IMR-90 (cell line): Measurements from ENCODE around the gene MEIOB. TPM values are rescaled to one million over a fixed set of nuclear protein-coding genes. Genes with fewer than 3 reads are reported as not detected.

Experiments used
- ATAC-seq: fragments of 200-7000 bp; cut with Tn5 transposase; 2 replicates; pipeline ENCODE4 v1.9.1; 2020; ENCODE audit warnings: low read depth, mild to moderate bottlenecking, moderate library complexity
- BruUV-seq: library from RNA; stranded (reverse); fragments of 400-500 nt; replicated peaks from 2 replicates; lab custom pipeline; 2021; lab: Mats Ljungman, UMichigan
- CTCF ChIA-PET: fragments of 300-600 bp; formaldehyde crosslinking; extraction: SDS; loops from one replicate; lab custom pipeline; 2021; ENCODE audit warnings: antibody characterized with exemption; lab: Yijun Ruan, JAX
- POLR2A ChIA-PET: fragments of 300-600 bp; sonication (Branson Sonifier 250); formaldehyde crosslinking; loops from one replicate; lab custom pipeline; 2022; ENCODE audit warnings: antibody characterized with exemption; ENCODE audit not compliant: unreplicated experiment; lab: Charles Lee
- DNase-seq: peaks from one replicate; pipeline ENCODE4 v3.0.0; 2013
- H2AFZ ChIP-seq: replicated peaks from 2 replicates; pipeline ENCODE3; 2013; ENCODE audit warnings: low read length, mild to moderate bottlenecking; ENCODE audit not compliant: poor library complexity
- H2AK5ac ChIP-seq: 2 replicates; pipeline ENCODE4 v1.6.1; 2013; ENCODE audit warnings: low read depth, low read length, inconsistent platforms
- H2AK9ac ChIP-seq: replicated peaks from 2 replicates; pipeline ENCODE3; 2013; ENCODE audit warnings: mild to moderate bottlenecking, low read depth, low read length, moderate library complexity; ENCODE audit not compliant: poor library complexity
- H2BK120ac ChIP-seq: 2 replicates; pipeline ENCODE4 v1.6.1; 2013; ENCODE audit warnings: low read depth, low read length, inconsistent platforms
- H2BK15ac ChIP-seq: 3 replicates; pipeline ENCODE4 v1.6.1; 2013; ENCODE audit warnings: low read depth, low read length, inconsistent platforms
- H2BK20ac ChIP-seq: 2 replicates; pipeline ENCODE4 v1.6.1; 2013; ENCODE audit warnings: low read depth, mild to moderate bottlenecking, inconsistent platforms, low read length, moderate library complexity
- H2BK5ac ChIP-seq: 2 replicates; pipeline ENCODE4 v1.6.1; 2013; ENCODE audit warnings: mild to moderate bottlenecking, low read depth, low read length, inconsistent platforms; ENCODE audit not compliant: poor library complexity, severe bottlenecking
- H3K14ac ChIP-seq: replicated peaks from 2 replicates; pipeline ENCODE4 v1.6.1; 2013; ENCODE audit warnings: low read depth, low read length, inconsistent platforms
- H3K18ac ChIP-seq: 2 replicates; pipeline ENCODE4 v1.6.1; 2013; ENCODE audit warnings: low read depth, low read length, control low read depth
- H3K23ac ChIP-seq: 2 replicates; pipeline ENCODE4 v1.6.1; 2013; ENCODE audit warnings: low read depth, low read length, inconsistent platforms
- H3K27ac ChIP-seq: 2 replicates; pipeline ENCODE4 v1.5.1; 2013; ENCODE audit warnings: mild to moderate bottlenecking, control low read depth, low read length; ENCODE audit not compliant: insufficient read depth
- H3K27me3 ChIP-seq: 2 replicates; pipeline ENCODE4 v1.6.1; 2013; ENCODE audit warnings: low read length; ENCODE audit not compliant: control insufficient read depth, insufficient read depth
- H3K36me3 ChIP-seq: 2 replicates; pipeline ENCODE4 v1.6.1; 2013; ENCODE audit warnings: low read length, mixed read lengths; ENCODE audit not compliant: control insufficient read depth, insufficient read depth
- H3K4ac ChIP-seq: 2 replicates; pipeline ENCODE4 v1.6.1; 2013; ENCODE audit warnings: low read depth, low read length, inconsistent platforms
- H3K4me1 ChIP-seq: 2 replicates; pipeline ENCODE4 v1.6.1; 2013; ENCODE audit warnings: low read length, mixed read lengths; ENCODE audit not compliant: control insufficient read depth, insufficient read depth
- H3K4me2 ChIP-seq: 2 replicates; pipeline ENCODE4 v1.6.1; 2013; ENCODE audit warnings: low read depth, mild to moderate bottlenecking, control low read depth, low read length, moderate library complexity
- H3K4me3 ChIP-seq: 2 replicates; pipeline ENCODE4 v1.5.1; 2013; ENCODE audit warnings: low read depth, mild to moderate bottlenecking, control low read depth, low read length, moderate library complexity; ENCODE audit not compliant: insufficient read depth
- H3K56ac ChIP-seq: 2 replicates; pipeline ENCODE4 v1.6.1; 2013; ENCODE audit warnings: low read length, inconsistent platforms; ENCODE audit not compliant: insufficient read depth; ENCODE audit errors: extremely low read depth
- H3K79me1 ChIP-seq, 2 experiments: 2 replicates each; pipeline ENCODE4 v1.6.1; 2013; ENCODE audit warnings: low read length in 2 of 2, inconsistent platforms in 1 of 2, low read depth in 1 of 2
- H3K9ac ChIP-seq: 2 replicates; pipeline ENCODE4 v1.6.1; 2013; ENCODE audit warnings: low read depth, low read length, control low read depth
- H3K9me1 ChIP-seq: 2 replicates; pipeline ENCODE4 v1.6.1; 2013; ENCODE audit warnings: low read length, inconsistent platforms; ENCODE audit not compliant: insufficient read depth
- H3K9me3 ChIP-seq: 2 replicates; pipeline ENCODE4 v1.6.1; 2013; ENCODE audit warnings: low read length; ENCODE audit not compliant: control insufficient read depth, insufficient read depth
- H4K20me1 ChIP-seq: 2 replicates; pipeline ENCODE4 v1.6.1; 2013; ENCODE audit warnings: low read length, inconsistent platforms; ENCODE audit not compliant: insufficient read depth
- H4K5ac ChIP-seq: 2 replicates; pipeline ENCODE4 v1.6.1; 2013; ENCODE audit warnings: mild to moderate bottlenecking, low read depth, low read length, control low read depth
- H4K8ac ChIP-seq, 2 experiments: 2 replicates each; pipeline ENCODE4 v1.6.1; 2013; ENCODE audit warnings: low read depth in 2 of 2, low read length in 2 of 2, control low read depth in 1 of 2, inconsistent platforms in 1 of 2
- H4K91ac ChIP-seq: 2 replicates; pipeline ENCODE4 v1.6.1; 2013; ENCODE audit warnings: low read depth, low read length, inconsistent platforms; ENCODE audit not compliant: insufficient read depth
- BHLHE40 ChIP-seq: fragments of 150-350 bp; IDR thresholded peaks from 2 replicates; pipeline ENCODE4 v1.6.1; 2016; ENCODE audit warnings: mild to moderate bottlenecking, low read depth, low read length
- CHD1 ChIP-seq: IDR thresholded peaks from 2 replicates; pipeline ENCODE4 v1.6.1; 2012; ENCODE audit warnings: low read depth, low read length, improper control_type of control experiment
- ELK1 ChIP-seq: fragments of 150-350 bp; IDR thresholded peaks from 2 replicates; pipeline ENCODE4 v1.6.1; 2016; ENCODE audit warnings: low read depth, mild to moderate bottlenecking, low read length, moderate library complexity, borderline replicate concordance
- FOS ChIP-seq: fragments of 150-350 bp; IDR thresholded peaks from 2 replicates; pipeline ENCODE4 v1.6.1; 2016; ENCODE audit warnings: low read depth, low read length
- MAFK ChIP-seq: IDR thresholded peaks from 2 replicates; pipeline ENCODE4 v1.6.1; 2012; ENCODE audit warnings: low read depth, low read length, improper control_type of control experiment
- MAZ ChIP-seq: IDR thresholded peaks from 2 replicates; pipeline ENCODE4 v1.6.1; 2012; ENCODE audit warnings: low read depth, mild to moderate bottlenecking, low read length, improper control_type of control experiment, moderate library complexity, borderline replicate concordance
- MXI1 ChIP-seq: IDR thresholded peaks from 2 replicates; pipeline ENCODE4 v1.6.1; 2012; ENCODE audit warnings: low read depth, mild to moderate bottlenecking, low read length, moderate library complexity, borderline replicate concordance
- NFE2L2 ChIP-seq: fragments of 150-350 bp; IDR thresholded peaks from 2 replicates; pipeline ENCODE4 v1.6.1; 2016; ENCODE audit warnings: low read depth, mild to moderate bottlenecking, low read length
- POLR2A ChIP-seq: IDR thresholded peaks from 2 replicates; pipeline ENCODE4 v1.6.1; 2012; ENCODE audit warnings: mild to moderate bottlenecking, low read depth, low read length
- RCOR1 ChIP-seq: IDR thresholded peaks from 2 replicates; pipeline ENCODE4 v1.6.1; 2012; ENCODE audit warnings: mild to moderate bottlenecking, low read length, improper control_type of control experiment; ENCODE audit not compliant: insufficient replicate concordance
- RFX5 ChIP-seq: IDR thresholded peaks from 2 replicates; pipeline ENCODE4 v1.8.0; 2012; ENCODE audit warnings: low read depth, mild to moderate bottlenecking, low read length, moderate library complexity
- WGBS, 2 experiments: methylation state at CpG; one replicate each; pipeline versions ENCODE4 v1.1.5 to v1.1.7; 2013; ENCODE audit warnings: missing lambda C conversion rate in 2 of 2; ENCODE audit not compliant: insufficient read length in 1 of 2; ENCODE audit errors: extremely low coverage in 2 of 2; 5-methylcytosine and 5-hydroxymethylcytosine counted together
- dilution Hi-C: fragments of 300-500 bp; cut with HindIII; formaldehyde crosslinking; loops from one replicate; pipeline ENCODE4 v1.14.3; 2018; ENCODE audit warnings: low sequenced_read_pairs; ENCODE audit not compliant: unreplicated experiment
- in situ Hi-C: fragments of 300-500 bp; cut with MboI; formaldehyde crosslinking; loops from 3 replicates; pipeline ENCODE4 v1.14.3; 2019; ENCODE audit warnings: low sequenced_read_pairs, inconsistent platforms, mixed read lengths
- intact Hi-C: fragments of 100-400 bp; cut with micrococcal nuclease; formaldehyde crosslinking; loops from 2 replicates; pipeline ENCODE4 v1.10.0; 2022
- polyA plus RNA-seq, 3 experiments: library from polyadenylated mRNA; depleted of rRNA; stranded (reverse); fragments of >200 nt; gene quantifications; 2 replicates each; pipeline ENCODE4 v1.2.3, GENCODE V29; 2012; ENCODE audit warnings: low replicate concordance in 1 of 3
- total RNA-seq: library from RNA; depleted of rRNA; stranded (reverse); fragments of >200 nt; gene quantifications from 2 replicates; pipeline ENCODE4 v1.2.3, GENCODE V29; 2012
- TF ChIP-seq, protein P1 (sequence below): conservative IDR thresholded peaks from 2 replicates; pipeline ENCODE4 v1.5.1; 2012; ENCODE audit warnings: mild to moderate bottlenecking, low read depth, low read length, improper control_type of control experiment
- TF ChIP-seq, protein P2 (sequence below): fragments of 150-350 bp; IDR thresholded peaks from 2 replicates; pipeline ENCODE4 v1.6.1; 2017; ENCODE audit warnings: mild to moderate bottlenecking, antibody characterized with exemption, low read length, low read depth

The MEIOB gene
- total and polyA plus RNA-seq, 2 of the 4 experiments (the other 2 are of a cell fraction): 0.14 TPM; not detected in 1

- TF ChIP-seq, protein P1, sequence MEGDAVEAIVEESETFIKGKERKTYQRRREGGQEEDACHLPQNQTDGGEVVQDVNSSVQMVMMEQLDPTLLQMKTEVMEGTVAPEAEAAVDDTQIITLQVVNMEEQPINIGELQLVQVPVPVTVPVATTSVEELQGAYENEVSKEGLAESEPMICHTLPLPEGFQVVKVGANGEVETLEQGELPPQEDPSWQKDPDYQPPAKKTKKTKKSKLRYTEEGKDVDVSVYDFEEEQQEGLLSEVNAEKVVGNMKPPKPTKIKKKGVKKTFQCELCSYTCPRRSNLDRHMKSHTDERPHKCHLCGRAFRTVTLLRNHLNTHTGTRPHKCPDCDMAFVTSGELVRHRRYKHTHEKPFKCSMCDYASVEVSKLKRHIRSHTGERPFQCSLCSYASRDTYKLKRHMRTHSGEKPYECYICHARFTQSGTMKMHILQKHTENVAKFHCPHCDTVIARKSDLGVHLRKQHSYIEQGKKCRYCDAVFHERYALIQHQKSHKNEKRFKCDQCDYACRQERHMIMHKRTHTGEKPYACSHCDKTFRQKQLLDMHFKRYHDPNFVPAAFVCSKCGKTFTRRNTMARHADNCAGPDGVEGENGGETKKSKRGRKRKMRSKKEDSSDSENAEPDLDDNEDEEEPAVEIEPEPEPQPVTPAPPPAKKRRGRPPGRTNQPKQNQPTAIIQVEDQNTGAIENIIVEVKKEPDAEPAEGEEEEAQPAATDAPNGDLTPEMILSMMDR: no peak
- TF ChIP-seq CHD1 (no peak), BHLHE40 (no peak), POLR2A (no peak), RCOR1 (no peak), MAFK (no peak), ELK1 (no peak), MAZ (no peak), RFX5 (no peak), FOS (no peak), MXI1 (no peak), NFE2L2 (no peak)
- TF ChIP-seq, protein P2, sequence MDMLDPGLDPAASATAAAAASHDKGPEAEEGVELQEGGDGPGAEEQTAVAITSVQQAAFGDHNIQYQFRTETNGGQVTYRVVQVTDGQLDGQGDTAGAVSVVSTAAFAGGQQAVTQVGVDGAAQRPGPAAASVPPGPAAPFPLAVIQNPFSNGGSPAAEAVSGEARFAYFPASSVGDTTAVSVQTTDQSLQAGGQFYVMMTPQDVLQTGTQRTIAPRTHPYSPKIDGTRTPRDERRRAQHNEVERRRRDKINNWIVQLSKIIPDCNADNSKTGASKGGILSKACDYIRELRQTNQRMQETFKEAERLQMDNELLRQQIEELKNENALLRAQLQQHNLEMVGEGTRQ: no peak
- H4K5ac ChIP-seq: no peak overlapping the region
- no peak overlapping the region for H3K4me3 ChIP-seq
- no peak overlapping the region for H3K27ac ChIP-seq
- in situ Hi-C loops (loop anchor here (25.0 kb wide), 1 partner anchor 511 kb away; no protein-coding TSS in a partner anchor), intact Hi-C loops (no loop called here), dilution Hi-C loops (no loop called here)
- no peak overlapping the region for H3K23ac ChIP-seq
- no peak overlapping the region for H3K4ac ChIP-seq
- H3K9me3 ChIP-seq: no peaks in the 10 kb centered on the region
- H3K56ac ChIP-seq: no peak overlapping the region
- H3K4me1 ChIP-seq: no peaks in the 10 kb centered on the region
- no peak overlapping the region for H2AK9ac ChIP-seq
- no peak overlapping the region for H4K91ac ChIP-seq
- H3K27me3 ChIP-seq: peaks cover 38% of the 10 kb centered on the region
- H3K9ac ChIP-seq: no peak overlapping the region
- BruUV-seq: no TSS peak
- no peak overlapping the region for H3K14ac ChIP-seq
- no peaks in the 10 kb centered on the region for H3K79me1 ChIP-seq
- H3K18ac ChIP-seq: no peak overlapping the region
- 71% methylated on average over 5 of the region's 7 CpGs; no CpG with 5 or more reads in 1 of the 2 experiments for WGBS, 2 experiments
- H2BK20ac ChIP-seq: no peak overlapping the region
- no peak overlapping the region for H2BK120ac ChIP-seq
- no peak overlapping the region for H2AK5ac ChIP-seq
- ChIA-PET POLR2A (no interaction called here), CTCF (no interaction called here)
- ATAC-seq (no peak), DNase-seq (no peak)
- no peaks in the 10 kb centered on the region for H3K9me1 ChIP-seq
- H4K20me1 ChIP-seq: no peaks in the 10 kb centered on the region
- no peak overlapping the region for H2BK5ac ChIP-seq
- no peak overlapping the region for H3K4me2 ChIP-seq
- H2BK15ac ChIP-seq: no peak overlapping the region
- H4K8ac ChIP-seq: no peak overlapping the region
- no peaks in the 10 kb centered on the region for H3K36me3 ChIP-seq
- H2AFZ ChIP-seq: no peak overlapping the region
Observed at GRCh38 chr16:1876468-1876867, 4.5 kb upstream of the MEIOB start.
